Stimulated activated CD4-positive, alpha-beta T cell treated with anti-CD3 and anti-CD28 coated beads, Interleukin-1b, Interleukin-23, amount 100 ng/mL, for 4 hours (primary cell): ENCODE results near the gene CLCNKB.
A peak's percentile ranks its signal among the peaks of the same experiment; 100 is the strongest.

ENCODE experiments used
- DNase-seq, 2 donors: peaks; one replicate each; pipeline ENCODE4 v3.0.0-alpha.2; 2020; ENCODE audit warnings: low read depth in 2 of 2

Gene CLCNKB

DNA sequence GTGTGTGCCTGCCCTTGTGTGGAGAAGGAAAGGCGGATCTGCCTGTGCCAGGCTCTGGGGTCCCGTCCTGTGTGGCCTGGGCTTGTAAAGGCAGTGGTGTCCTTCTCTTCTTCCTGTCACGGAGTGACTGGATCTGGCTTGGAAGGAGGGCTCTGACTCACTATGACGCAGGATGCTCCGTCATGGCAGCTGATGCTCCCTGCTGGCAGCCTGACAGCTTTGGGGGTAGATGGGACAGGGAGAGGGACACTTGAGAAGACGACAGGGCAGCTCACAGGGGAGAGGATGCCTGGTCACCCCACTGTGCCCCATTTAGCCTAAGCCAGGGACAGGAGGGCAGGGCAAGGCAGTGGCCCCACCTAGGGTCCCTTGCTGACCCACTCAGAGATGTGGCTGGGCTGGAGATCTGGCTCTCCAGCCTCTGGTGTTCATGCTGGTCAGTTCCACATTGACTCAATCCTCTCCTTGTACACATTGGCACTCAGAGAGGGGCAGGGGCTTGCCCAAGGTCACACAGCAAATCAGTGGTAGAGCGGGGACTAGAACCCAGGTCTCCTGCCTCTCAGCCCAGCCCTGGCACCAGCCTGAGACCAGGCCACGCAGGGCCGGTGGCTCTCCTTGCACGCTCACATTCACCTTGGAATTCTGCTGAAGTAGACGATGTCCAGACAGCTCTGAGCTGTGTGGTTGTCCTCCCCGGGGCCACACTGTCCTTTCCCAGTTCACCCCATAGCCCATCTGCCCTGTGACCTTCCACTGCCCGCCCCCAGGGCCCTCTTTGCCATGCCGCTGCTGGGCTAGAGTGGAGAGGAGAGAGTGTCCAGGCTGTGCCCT, 32.7 kb downstream of the CLCNKB start:
- no peak for DNase-seq

GRCh38 chr1:16076865-16077238, 33.3 kb downstream of the CLCNKB start:
- DNase-seq, result no peak

GRCh38 chr1:16077406-16078245, 34.0 kb downstream of the CLCNKB start:
- DNase-seq, result no peak

GRCh38 chr1:16078925-16079656, 35.5 kb downstream of the CLCNKB start:
- DNase-seq, result peak; percentile 62 to 63

- DNase-seq, result no peak
These were observed 37.0 kb downstream of the CLCNKB start for GRCh38 chr1:16080422-16081150.

DNA sequence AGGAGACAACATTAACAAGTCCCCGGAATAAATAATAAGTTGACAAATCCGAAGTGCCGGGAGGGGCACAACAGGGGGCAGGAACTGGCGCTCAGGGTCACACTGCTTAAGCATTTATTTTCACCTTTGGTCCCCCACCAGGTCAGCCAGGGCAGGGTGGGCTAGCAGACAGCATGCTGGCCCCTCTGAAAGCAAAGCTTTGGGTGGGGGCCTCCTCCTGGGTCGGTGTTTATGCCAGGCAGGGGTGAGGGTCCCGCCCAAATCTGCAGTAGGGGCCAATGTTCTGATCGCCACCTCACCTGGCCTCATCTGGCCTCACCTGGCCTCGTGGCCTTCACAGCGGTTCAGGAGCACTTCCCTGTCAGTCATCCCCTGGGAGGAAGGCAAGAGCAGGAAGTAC, 38.1 kb downstream of the CLCNKB start:
- DNase-seq, result no peak

DNA sequence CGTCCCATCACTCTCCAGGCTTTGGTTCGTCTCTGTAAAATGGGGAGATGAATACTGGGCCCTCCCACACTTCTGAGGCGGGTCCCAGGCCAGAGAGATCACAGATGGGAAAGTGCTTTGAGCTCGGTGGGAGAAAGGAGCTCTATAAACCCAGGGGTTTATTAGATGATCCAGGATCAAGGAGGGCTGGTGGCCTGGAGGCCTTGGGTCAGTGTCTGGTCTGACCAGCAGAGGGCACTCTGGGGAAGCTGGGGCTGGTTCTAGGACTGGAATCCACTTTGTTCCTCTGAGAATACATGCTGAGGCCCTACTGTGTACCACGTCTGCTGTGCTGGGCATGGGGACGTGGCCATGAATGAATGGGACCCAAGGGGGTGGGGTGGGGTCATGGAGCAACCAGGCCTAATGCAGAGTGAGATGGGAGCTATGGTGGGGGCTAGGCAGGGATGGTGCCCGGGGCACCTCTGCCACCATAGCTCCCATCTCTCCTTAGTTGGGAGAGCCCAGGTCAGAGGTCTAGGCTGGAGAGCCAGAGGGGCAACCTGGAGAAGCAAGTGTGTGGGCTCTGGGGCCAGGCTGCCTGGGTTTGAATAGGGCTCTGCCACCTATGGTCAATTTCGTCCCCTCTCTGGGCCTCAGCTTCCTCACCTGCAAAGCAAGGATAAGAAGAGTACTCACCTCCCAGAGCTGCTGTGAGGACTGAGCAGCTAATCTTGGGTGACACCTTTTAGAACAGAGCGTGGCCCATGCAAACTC, 38.9 kb downstream of the CLCNKB start:
- peak; percentile 42 to 45 for DNase-seq

GRCh38 chr1:16083486-16083885, 39.9 kb downstream of the CLCNKB start:
- no peak for DNase-seq

- DNase-seq, result no peak
These were observed 41.9 kb downstream of the CLCNKB start for GRCh38 chr1:16085522-16085921.

GRCh38 chr1:16087733-16088132, 44.2 kb downstream of the CLCNKB start:
- DNase-seq, result no peak

GRCh38 chr1:16088351-16088911, 44.8 kb downstream of the CLCNKB start:
- DNase-seq, result no peak

GRCh38 chr1:16088996-16089395, 45.4 kb downstream of the CLCNKB start:
- no peak for DNase-seq

GRCh38 chr1:16090076-16090826, 46.7 kb downstream of the CLCNKB start:
- DNase-seq, result no peak

DNA sequence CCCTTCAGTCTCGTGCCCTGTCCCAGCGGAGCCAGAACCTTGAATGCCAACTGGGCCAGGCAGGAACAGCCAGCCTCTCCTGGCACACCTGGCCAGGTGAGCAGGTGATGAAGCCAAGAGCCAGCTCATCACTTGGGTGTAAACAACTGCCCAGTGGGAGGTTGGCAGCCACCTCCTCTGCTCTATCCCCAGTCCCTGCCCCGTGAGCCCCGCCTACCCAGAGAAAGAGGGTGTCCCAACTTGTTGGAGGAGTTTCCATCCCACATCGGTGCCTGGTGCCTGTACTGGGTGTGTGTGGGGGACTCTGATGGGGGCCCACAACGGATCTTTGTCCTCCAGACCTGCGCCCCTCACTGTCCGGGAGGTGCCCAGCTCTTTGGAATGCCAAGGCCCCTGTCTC, 47.7 kb downstream of the CLCNKB start:
- DNase-seq, result no peak

GRCh38 chr1:16092097-16092922, 48.7 kb downstream of the CLCNKB start:
- no peak for DNase-seq

GRCh38 chr1:16092923-16093511, 49.4 kb downstream of the CLCNKB start:
- no peak for DNase-seq

GRCh38 chr1:16093611-16094010, 50.0 kb downstream of the CLCNKB start:
- no peak for DNase-seq

GRCh38 chr1:16094453-16095158, 51.0 kb downstream of the CLCNKB start:
- DNase-seq, result no peak
